NCI-H2227 (cell line): Measurements from ENCODE around the gene SYTL4.
"Not testable (repeated sequence)": the region's sequence is repeated elsewhere in the genome, so short reads cannot be mapped to it uniquely, and the experiment has no call there.

Experiments used
- DNase-seq: peaks from one replicate; lab custom pipeline; 2025; ENCODE audit not compliant: unreplicated experiment; lab: John Stamatoyannopoulos, UW

SYTL4 gene

GRCh38 chrX:100731441-100732281 is at the start of gene SYTL4:
Gene SYTL4 (minus strand): TSS chrX:100732121. CDS start chrX:100702037, 30,084 bp downstream.
- peak; percentile 52 for DNase-seq

- not testable (repeated sequence) for DNase-seq
These were observed 37.5 kb upstream of the SYTL4 start for GRCh38 chrX:100769439-100769838.

DNA sequence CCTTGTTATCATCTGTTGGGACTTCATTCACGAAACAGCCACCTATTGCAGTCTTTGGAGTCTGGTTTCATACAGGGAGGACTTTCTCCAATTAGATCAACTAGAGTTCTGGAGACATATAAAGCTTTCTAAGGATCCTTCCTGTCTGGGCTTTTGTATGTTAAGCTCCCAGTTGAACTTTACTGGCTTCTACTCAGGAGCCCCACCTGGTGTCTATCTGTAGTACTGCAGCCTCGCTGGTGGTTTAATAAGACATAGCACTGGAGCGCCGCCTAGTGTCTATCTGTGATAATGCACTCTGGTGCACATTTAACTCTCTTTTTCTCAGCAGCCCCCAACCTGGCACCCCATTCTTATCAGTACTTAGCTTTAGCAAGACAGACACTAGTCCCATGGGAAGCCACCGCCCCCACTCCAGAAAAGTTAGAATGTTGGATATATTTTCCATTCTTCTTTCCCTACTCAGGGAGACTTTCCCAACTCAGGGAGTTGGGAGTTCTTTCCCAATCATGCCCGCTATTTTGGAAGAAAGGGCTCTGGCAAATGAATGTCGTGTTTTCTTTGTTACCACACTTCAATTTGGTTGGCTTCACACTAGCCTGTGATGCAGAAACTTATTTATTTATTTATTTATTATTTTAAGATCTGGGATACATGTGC is 36.9 kb upstream of the SYTL4 start:
- peak; percentile 93 for DNase-seq

DNA sequence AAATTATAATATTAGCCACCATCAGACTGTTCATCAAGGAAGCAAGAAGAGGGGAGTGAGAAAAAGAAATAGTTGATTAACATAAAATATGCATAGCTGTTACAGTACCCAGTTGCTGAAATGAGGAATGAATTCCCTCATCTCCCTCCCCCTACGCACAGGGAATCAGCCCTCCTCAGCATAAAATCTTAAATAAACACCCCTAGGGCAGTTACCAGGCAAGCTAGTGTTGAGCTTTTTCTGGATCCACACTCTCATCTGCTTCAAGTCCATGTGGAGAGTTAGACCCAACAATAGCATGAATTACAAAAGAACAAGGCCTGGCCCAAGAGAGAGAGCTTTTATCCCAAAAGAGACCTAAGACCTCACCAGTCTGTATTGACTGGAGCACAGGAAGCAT is 19.0 kb upstream of the SYTL4 start:
- no peak for DNase-seq

DNA sequence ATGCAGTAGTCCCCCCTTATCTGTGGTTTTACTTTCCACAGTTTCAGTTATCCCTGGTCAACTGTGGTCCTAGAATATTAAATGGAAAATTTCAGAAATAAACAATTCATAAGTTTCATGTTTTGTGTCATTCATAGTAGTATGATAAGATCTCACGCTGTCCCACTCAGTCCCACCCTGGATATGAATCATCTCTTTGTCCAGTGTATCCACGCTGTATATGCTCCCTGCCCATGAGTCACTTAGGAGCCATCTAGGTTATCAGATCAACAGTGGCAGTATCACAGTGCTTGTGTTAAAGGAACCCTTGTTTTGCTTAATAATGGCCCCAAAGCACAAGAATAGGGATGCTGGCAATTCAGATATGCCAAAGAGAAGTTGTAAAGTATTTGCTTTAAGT is 16.2 kb upstream of the SYTL4 start:
- no peak for DNase-seq

DNA sequence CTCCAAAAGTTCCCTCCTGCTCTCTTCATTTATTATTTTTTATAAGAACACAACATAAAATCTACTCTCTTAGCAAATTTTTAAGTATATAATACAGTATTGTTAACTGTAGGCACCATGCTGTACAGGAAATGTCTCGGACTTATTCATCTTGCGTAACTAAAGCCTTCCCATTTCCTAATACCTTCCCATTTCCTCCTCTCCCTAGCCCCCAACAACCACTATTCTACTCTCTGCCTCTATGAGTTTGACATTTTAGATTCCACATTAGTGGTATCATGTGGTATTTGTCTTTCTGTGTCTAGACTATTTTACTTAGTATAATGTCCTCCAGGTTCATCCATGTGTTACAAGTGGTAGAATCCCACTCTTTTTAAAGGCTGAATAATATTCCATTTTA is 15.8 kb upstream of the SYTL4 start:
- no peak for DNase-seq

DNA sequence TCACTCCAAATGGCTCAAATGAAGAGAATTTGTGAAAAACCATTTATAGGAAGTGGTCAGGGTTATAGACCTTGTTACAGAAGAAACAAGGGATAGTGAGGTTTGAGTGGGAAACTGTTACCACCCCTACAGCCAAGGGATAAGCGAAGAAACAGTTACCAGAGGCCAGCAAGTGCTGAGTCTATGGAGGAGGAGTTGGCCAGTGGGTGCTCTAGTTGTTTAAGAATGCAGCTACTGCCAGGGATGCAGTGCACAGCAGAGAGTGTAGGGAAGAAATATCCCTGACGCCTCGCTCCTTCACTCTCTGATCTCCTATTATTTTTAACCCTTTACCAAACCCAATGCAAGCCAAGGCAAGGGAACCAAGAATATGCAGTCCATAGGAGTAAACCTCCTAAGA is 15.2 kb upstream of the SYTL4 start:
- no peak for DNase-seq

DNA sequence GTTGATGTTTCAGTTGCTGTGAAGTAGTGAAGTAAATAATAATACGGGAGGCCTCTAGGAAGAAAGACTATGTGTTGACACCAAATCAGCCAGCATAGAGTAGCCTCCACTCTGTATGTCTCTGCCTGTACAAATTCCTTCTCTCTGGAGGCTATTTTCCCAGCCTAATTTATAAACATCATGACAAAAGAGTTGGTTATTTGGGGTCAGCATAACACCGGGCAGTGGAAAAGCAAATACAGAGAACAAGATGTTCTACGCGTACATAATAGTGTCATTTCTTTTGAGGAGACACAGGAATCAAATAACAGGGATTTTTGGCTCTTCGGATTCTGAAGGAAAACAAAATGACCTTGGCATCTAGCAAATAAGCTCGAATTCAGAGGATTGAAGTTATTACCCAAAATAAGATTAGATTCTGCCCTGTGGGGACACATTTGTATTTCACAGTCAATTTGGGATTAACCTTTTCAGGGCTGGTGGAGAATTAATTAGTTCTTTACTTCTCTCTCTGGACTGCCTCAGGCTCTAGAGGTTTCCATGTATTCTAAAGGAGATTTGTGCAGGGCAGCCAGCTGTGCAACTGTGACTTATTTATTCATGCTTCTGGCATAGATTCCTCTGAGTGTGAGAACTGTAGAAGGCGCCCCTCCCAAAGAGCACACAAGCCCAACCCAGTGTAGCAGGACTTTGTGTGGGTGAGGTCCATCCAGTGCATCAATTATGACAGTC is 14.1 kb upstream of the SYTL4 start:
- peak; percentile 30 for DNase-seq

GRCh38 chrX:100745205-100745604 is 13.3 kb upstream of the SYTL4 start:
- DNase-seq, result no peak

DNA sequence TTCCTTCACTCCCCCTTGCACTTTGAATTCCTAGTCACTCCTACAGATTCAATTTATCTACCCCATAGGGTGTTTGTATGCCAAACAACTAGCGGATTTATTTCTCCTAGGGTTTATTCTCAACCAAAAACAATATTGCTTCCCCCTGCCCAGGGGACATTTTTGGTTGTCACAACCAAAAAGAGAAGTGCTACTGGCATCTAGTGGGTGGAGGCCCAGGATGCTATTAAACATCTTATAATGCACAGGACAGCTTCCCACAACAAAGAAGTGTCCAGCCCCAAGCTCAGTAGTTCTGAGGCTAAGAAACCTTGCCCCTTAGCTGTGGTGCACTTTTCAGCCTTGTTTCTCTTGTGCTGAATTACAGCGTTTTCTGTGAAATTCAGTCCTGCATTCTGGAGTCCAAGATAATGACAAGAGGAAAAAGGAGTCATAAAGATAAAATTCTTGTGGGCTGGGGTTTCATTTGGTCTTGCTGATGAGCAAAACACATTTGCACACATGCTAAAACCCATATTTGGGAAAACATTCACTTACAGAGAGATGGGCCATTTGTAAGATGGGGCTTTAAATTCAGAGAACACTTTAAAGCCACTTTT is 11.2 kb upstream of the SYTL4 start:
- DNase-seq, result no peak

DNA sequence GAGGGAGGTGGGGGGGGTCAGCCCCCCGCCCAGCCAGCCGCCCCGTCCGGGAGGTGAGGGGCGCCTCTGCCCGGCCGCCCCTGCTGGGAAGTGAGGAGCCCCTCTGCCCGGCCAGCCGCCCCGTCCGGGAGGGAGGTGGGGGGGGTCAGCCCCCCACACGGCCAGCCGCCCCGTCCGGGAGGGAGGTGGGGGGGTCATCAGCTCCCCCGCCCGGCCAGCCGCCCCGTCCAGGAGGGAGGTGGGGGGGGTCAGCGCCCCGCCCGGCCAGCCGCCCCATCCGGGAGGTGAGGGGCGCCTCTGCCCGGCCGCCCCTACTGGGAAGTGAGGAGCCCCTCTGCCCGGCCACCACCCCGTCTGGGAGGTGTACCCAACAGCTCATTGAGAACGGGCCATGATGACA is 7.9 kb downstream of the SYTL4 start:
- DNase-seq, result not testable (repeated sequence)

- DNase-seq, result no peak
These were observed 10.6 kb downstream of the SYTL4 start for GRCh38 chrX:100721328-100721727.

GRCh38 chrX:100720301-100720700 is 11.6 kb downstream of the SYTL4 start:
- DNase-seq, result peak; percentile 85

GRCh38 chrX:100719139-100719538 is 12.8 kb downstream of the SYTL4 start:
- no peak for DNase-seq

DNA sequence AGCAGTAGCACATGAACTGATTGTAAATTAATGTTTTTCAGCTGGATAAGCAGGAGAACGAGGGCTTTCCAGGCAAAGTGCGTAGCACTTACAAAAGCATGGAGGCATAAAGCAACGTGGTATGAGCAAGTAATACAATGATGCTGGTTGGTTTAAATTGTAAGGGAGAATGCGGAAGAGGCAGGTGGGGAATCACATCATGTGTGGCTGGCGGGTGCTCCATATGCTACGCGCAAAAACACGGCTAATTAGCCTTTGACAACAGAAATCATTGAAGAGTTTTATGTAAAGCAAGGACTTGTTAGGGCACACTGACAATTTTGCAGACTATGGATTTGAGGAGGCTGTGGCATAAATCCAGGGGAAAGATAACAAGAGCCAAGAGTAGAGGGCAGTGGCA is 14.6 kb downstream of the SYTL4 start:
- peak; percentile 50 for DNase-seq

DNA sequence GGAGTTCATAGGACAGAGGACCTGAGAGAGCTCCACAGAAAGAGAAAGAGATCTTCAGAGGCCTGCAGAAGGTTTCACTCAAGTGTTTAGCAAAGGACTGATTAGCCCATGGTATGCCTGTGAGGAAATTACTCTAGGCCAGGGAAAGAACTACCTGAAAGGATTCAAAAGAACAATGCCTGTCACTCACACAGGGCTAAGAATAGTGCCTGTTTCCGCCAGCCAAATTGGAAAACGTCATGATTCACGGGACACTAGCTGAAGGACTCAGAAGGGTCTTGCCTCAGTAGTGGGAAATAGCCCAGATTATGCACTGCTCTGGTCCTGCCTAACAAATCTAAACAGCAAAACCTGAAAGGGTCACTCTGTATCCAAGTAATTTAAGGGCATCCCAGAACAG is 21.1 kb downstream of the SYTL4 start:
- peak; percentile 24 for DNase-seq

DNA sequence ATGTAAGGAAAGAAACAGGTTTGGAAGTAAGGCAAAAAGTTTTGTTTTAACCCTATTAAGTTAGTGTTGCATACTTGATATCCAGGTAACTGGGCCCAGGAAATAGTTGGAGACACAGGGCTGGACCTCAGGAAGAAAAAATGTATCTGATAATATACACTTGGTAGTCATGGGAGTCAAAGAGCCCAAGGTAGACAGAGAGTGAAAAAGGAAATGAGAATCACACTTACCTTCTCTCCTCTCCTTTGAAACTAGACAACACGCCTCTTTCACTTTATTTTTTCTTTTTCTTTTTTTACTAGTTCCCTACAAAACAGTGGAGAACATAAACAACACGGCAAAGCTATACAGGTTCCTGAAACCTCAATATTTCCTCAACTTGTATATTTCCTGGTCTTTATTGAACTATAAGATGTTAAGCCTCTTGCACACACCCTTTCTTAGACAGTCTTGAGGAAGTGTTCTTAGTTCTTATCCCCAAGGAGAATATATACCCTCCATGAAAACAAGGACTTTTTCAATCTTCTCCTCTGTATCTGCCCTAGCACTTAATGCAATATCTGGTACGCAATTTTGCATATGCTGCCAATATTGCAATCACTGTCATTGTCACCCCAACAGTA is 27.2 kb downstream of the SYTL4 start:
- no peak for DNase-seq

DNA sequence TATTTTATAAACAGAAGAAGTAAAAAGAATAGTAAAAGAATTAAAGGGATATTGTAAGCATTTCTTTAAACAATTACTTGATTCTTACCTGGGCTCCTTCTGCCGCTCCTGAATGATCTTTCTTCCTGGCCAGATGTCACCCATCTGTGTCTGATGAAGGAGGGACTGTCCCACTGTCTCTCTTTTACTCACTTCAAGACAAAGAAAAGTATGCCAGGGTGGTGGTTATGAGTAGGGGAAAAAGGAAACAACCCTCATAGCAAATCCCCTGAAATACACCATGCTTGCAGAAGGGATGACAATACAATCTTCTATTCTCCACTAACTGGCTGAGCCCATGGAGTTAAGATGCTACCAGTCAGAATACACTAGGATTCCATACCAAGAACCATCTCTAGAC is 31.1 kb downstream of the SYTL4 start:
- DNase-seq, result no peak

- no peak for DNase-seq
These were observed 33.4 kb downstream of the SYTL4 start for GRCh38 chrX:100698551-100698950.

GRCh38 chrX:100696699-100697351 is 35.1 kb downstream of the SYTL4 start:
- no peak for DNase-seq
